ENCODE results near the gene SPATS2. TPM values are rescaled to one million over a fixed set of nuclear protein-coding genes. Genes with fewer than 3 reads are reported as not detected.
A peak's percentile ranks its signal among the peaks of the same experiment; 100 is the strongest.

Gene SPATS2
- total and polyA plus RNA-seq, 2 donors (not counting 1 experiment from before 2014, with no cell fraction given) = 22.1 to 43.6 TPM

GRCh38 chr12:49345825-49346658, 21.2 kb upstream of the SPATS2 start:
- TF ChIP-seq CTCF (conservative IDR thresholded peaks at IDR 0.05 in 1 of 2, IDR thresholded peaks at IDR 0.05 in 1 of 2; ENCODE audit: low read depth in 1 of 2, low read length in 2 of 2) (no peak), EZH2 (IDR thresholded peaks at IDR 0.05; ENCODE audit: low read length, missing control alignments) (peak; percentile 91)
- peak overlapping the region in 3 of 4 experiments; percentile 17 to 52 (median 46) for H3K4me3 ChIP-seq (replicated peaks in 1 of 4; ENCODE audit: control extremely low read depth in 1 of 4, insufficient read depth in 1 of 4, low read depth in 3 of 4, low read length in 4 of 4)
- no peak for DNase-seq (ENCODE audit: low read depth in 2 of 2)

GRCh38 chr12:49346659-49347310, 20.5 kb upstream of the SPATS2 start, which contains the start of gene DNAJC22:
DNAJC22 (plus strand) TSS chr12:49346888; CDS start chr12:49348873, 1,985 bp downstream.
- H3K27me3 ChIP-seq (ENCODE audit: control insufficient read depth, insufficient read depth, low read length) = peaks cover 31% of the 10 kb centered on the region
- H3K4me3 ChIP-seq (replicated peaks in 1 of 4; ENCODE audit: control extremely low read depth in 1 of 4, insufficient read depth in 1 of 4, low read depth in 3 of 4, low read length in 4 of 4) = peak within 1 kb of the TSS; percentile 44 to 52 (median 46)
- peak in 1 of 2 donors; percentile 27 for DNase-seq (ENCODE audit: low read depth in 2 of 2)
- no peaks in the 10 kb centered on the region for H3K36me3 ChIP-seq (ENCODE audit: control insufficient read depth, insufficient read depth, low read length)
- no peaks in the 10 kb centered on the region for H4K20me1 ChIP-seq (ENCODE audit: control insufficient read depth, extremely low read depth, insufficient read depth, low read length)
- H3K4me1 ChIP-seq (ENCODE audit: control insufficient read depth, extremely low read depth, insufficient read depth, low read length) = peaks cover 25% of the 10 kb centered on the region
- peak within 1 kb of the TSS; percentile 12 for H3K9ac ChIP-seq (ENCODE audit: insufficient read depth, low read length)
- H3K27ac ChIP-seq (ENCODE audit: insufficient read depth, low read length) = no peak within 1 kb of the TSS
- H3K4me2 ChIP-seq (ENCODE audit: extremely low read depth, insufficient read depth, low read length) = peak within 1 kb of the TSS; percentile 84
- H3K79me2 ChIP-seq (ENCODE audit: control insufficient read depth, insufficient read depth, low read length) = no peaks in the 10 kb centered on the region
- TF ChIP-seq EZH2 (IDR thresholded peaks at IDR 0.05; ENCODE audit: low read length, missing control alignments) (peak; percentile 58), CTCF (conservative IDR thresholded peaks at IDR 0.05 in 1 of 2, IDR thresholded peaks at IDR 0.05 in 1 of 2; ENCODE audit: low read depth in 1 of 2, low read length in 2 of 2) (no peak)
- H3K9me3 ChIP-seq (ENCODE audit: control insufficient read depth, insufficient read depth, low read depth, low read length) = no peaks in the 10 kb centered on the region
- no peak within 1 kb of the TSS for H2AFZ ChIP-seq (ENCODE audit: low read length)

More at GRCh38 chr12:49345825-49346658, 21.2 kb upstream of the SPATS2 start:
- H3K27ac ChIP-seq (ENCODE audit: insufficient read depth, low read length) = no peak overlapping the region
- H3K79me2 ChIP-seq (ENCODE audit: control insufficient read depth, insufficient read depth, low read length) = no peaks in the 10 kb centered on the region
- H3K4me2 ChIP-seq (ENCODE audit: extremely low read depth, insufficient read depth, low read length) = peak overlapping the region; percentile 83
- no peak overlapping the region for H3K9ac ChIP-seq (ENCODE audit: insufficient read depth, low read length)
- peaks cover 38% of the 10 kb centered on the region for H3K27me3 ChIP-seq (ENCODE audit: control insufficient read depth, insufficient read depth, low read length)
- H3K4me1 ChIP-seq (ENCODE audit: control insufficient read depth, extremely low read depth, insufficient read depth, low read length) = peaks cover 25% of the 10 kb centered on the region
- no peaks in the 10 kb centered on the region for H3K36me3 ChIP-seq (ENCODE audit: control insufficient read depth, insufficient read depth, low read length)
- H3K9me3 ChIP-seq (ENCODE audit: control insufficient read depth, insufficient read depth, low read depth, low read length) = no peaks in the 10 kb centered on the region
- H4K20me1 ChIP-seq (ENCODE audit: control insufficient read depth, extremely low read depth, insufficient read depth, low read length) = no peaks in the 10 kb centered on the region
- H2AFZ ChIP-seq (ENCODE audit: low read length) = no peak overlapping the region
